Measurements from ENCODE around the gene SDC1. TPM values are rescaled to one million over a fixed set of nuclear protein-coding genes. Genes with fewer than 3 reads are reported as not detected.

The SDC1 gene
- total RNA-seq, 2 experiments from 2014 or later, result 0.10 TPM; not detected in 1

DNA sequence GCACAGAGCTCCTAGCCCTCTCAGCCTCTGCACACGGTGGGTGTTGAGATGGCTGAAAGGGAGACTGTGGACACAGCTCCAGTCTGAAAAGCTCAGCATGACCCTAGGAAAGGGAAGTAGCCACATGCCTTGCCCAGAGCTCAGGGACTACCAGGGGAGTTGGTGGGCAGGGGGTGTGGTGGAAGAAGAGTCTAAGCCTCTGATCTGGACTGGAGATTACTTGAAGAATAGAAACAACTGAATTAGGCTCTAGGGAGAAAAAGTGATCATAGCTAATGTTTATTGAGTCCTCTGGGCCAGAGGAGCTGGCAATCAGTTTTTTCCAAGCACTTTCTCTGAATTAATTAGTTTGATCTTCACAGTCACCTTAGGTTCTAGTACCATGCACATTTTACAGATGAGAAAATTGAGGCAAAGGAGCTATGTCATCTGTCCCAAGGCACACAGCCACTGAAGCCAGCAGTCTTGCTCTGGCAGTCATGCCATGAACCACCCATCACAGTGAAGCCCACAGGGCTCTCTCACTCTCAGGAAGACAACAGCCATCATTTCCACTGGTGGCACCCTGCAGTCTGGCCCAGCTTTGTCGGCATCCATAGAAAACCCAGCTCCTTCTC is 10.3 kb downstream of the SDC1 start:
- no peak overlapping the region for H3K4me3 ChIP-seq (ENCODE audit: low read depth, low read length, poor library complexity, severe bottlenecking)
- no peak overlapping the region for H2AFZ ChIP-seq (ENCODE audit: low read length)
- intact Hi-C loops (cut with micrococcal nuclease; ENCODE audit: unreplicated experiment), result no loop called here
- H4K20me1 ChIP-seq (ENCODE audit: insufficient read depth, low read length), result no peaks in the 10 kb centered on the region
- no peak for DNase-seq (ENCODE audit: low spot score)
- BruUV-seq (replicated peaks), result no TSS peak
- H3K4me2 ChIP-seq (ENCODE audit: low read length), result no peak overlapping the region
- H3K36me3 ChIP-seq (ENCODE audit: insufficient read depth, low read length), result no peaks in the 10 kb centered on the region
- peaks cover 26% of the 10 kb centered on the region for H3K4me1 ChIP-seq (ENCODE audit: insufficient read depth, low read length, poor library complexity, severe bottlenecking)
- TF ChIP-seq, protein P1, sequence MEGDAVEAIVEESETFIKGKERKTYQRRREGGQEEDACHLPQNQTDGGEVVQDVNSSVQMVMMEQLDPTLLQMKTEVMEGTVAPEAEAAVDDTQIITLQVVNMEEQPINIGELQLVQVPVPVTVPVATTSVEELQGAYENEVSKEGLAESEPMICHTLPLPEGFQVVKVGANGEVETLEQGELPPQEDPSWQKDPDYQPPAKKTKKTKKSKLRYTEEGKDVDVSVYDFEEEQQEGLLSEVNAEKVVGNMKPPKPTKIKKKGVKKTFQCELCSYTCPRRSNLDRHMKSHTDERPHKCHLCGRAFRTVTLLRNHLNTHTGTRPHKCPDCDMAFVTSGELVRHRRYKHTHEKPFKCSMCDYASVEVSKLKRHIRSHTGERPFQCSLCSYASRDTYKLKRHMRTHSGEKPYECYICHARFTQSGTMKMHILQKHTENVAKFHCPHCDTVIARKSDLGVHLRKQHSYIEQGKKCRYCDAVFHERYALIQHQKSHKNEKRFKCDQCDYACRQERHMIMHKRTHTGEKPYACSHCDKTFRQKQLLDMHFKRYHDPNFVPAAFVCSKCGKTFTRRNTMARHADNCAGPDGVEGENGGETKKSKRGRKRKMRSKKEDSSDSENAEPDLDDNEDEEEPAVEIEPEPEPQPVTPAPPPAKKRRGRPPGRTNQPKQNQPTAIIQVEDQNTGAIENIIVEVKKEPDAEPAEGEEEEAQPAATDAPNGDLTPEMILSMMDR (conservative IDR thresholded peaks at IDR 0.05; ENCODE audit: low read length), result no peak
- TF ChIP-seq EZH2phosphoT487 (IDR thresholded peaks at IDR 0.05; ENCODE audit: borderline replicate concordance, low read depth, low read length), result no peak
- H3K79me2 ChIP-seq (ENCODE audit: insufficient read depth, low read depth, low read length), result no peaks in the 10 kb centered on the region
- H3K9me3 ChIP-seq (ENCODE audit: low read length), result no peaks in the 10 kb centered on the region
- no peaks in the 10 kb centered on the region for H3K9me2 ChIP-seq (ENCODE audit: insufficient read depth, low read length)
- CTCF ChIA-PET (ENCODE audit: unreplicated experiment), result no interaction called here
- POLR2A ChIA-PET, result interaction anchor here (0.6 to 1.0 kb wide), 2 partner anchors 47 to 108 kb away, joined by 3 read pairs; no protein-coding TSS in a partner anchor
- no peak overlapping the region for H3K27ac ChIP-seq (ENCODE audit: low read depth, low read length, poor library complexity, severe bottlenecking)

GRCh38 chr2:20213651-20214565 is 11.0 kb downstream of the SDC1 start:
- DNase-seq (ENCODE audit: low spot score), result peak; percentile 54
- H3K9me3 ChIP-seq (ENCODE audit: low read length), result no peaks in the 10 kb centered on the region
- peaks cover 26% of the 10 kb centered on the region for H3K4me1 ChIP-seq (ENCODE audit: insufficient read depth, low read length, poor library complexity, severe bottlenecking)
- CTCF ChIA-PET (ENCODE audit: unreplicated experiment), result no interaction called here
- H3K4me2 ChIP-seq (ENCODE audit: low read length), result peak overlapping the region; percentile 24; the same call in 1 of the 2 replicates
- H3K27ac ChIP-seq (ENCODE audit: low read depth, low read length, poor library complexity, severe bottlenecking), result no peak overlapping the region
- H3K9me2 ChIP-seq (ENCODE audit: insufficient read depth, low read length), result no peaks in the 10 kb centered on the region
- TF ChIP-seq, protein P1 (conservative IDR thresholded peaks at IDR 0.05; ENCODE audit: low read length), result no peak
- no peak for TF ChIP-seq EZH2phosphoT487 (IDR thresholded peaks at IDR 0.05; ENCODE audit: borderline replicate concordance, low read depth, low read length)
- no peaks in the 10 kb centered on the region for H3K79me2 ChIP-seq (ENCODE audit: insufficient read depth, low read depth, low read length)
- no peaks in the 10 kb centered on the region for H4K20me1 ChIP-seq (ENCODE audit: insufficient read depth, low read length)
- BruUV-seq (replicated peaks), result no TSS peak
- no peaks in the 10 kb centered on the region for H3K36me3 ChIP-seq (ENCODE audit: insufficient read depth, low read length)
- no peak overlapping the region for H2AFZ ChIP-seq (ENCODE audit: low read length)
- intact Hi-C loops (cut with micrococcal nuclease; ENCODE audit: unreplicated experiment), result no loop called here
- POLR2A ChIA-PET, result interaction anchor here (0.6 to 1.0 kb wide), 2 partner anchors 46 to 107 kb away, joined by 3 read pairs; no protein-coding TSS in a partner anchor
- H3K4me3 ChIP-seq (ENCODE audit: low read depth, low read length, poor library complexity, severe bottlenecking), result no peak overlapping the region
